OCI-LY3 (cell line): Measurements from ENCODE around the gene NPVF.

ENCODE experiments used
- H2AFZ ChIP-seq: fragments of 200-600, 300-600 bp; shearing (Covaris generic); 2 replicates; pipeline ENCODE4 v1.6.0; 2014; ENCODE audit warnings: antibody characterized with exemption, low read depth, low read length
- H3K27ac ChIP-seq: fragments of 200-600, 300-600 bp; sonication (generic); 2 replicates; pipeline ENCODE4 v1.5.1; 2014; ENCODE audit warnings: mild to moderate bottlenecking, low read length, moderate library complexity, mixed read lengths
- H3K27me3 ChIP-seq: fragments of 200-600, 300-600 bp; sonication (generic); 2 replicates; pipeline ENCODE4 v1.6.1; 2014; ENCODE audit warnings: low read depth, low read length, mixed read lengths
- H3K36me3 ChIP-seq: fragments of 200-600, 300-600 bp; sonication (generic); replicated peaks from 2 replicates; pipeline ENCODE3; 2014; ENCODE audit warnings: low read depth, low read length, mixed read lengths
- H3K4me1 ChIP-seq: fragments of 300-600, 200-600 bp; sonication (generic); 2 replicates; pipeline ENCODE4 v1.6.1; 2014; ENCODE audit warnings: low read length, mixed read lengths
- H3K4me2 ChIP-seq: fragments of 200-600, 300-600 bp; sonication (generic); 2 replicates; pipeline ENCODE4 v1.6.1; 2014; ENCODE audit warnings: low read length, mixed read lengths
- H3K4me3 ChIP-seq: fragments of 300-600, 200-600 bp; sonication (generic); 2 replicates; pipeline ENCODE4 v1.5.1; 2014; ENCODE audit warnings: antibody characterized with exemption, mild to moderate bottlenecking, low read length, moderate library complexity
- H3K79me2 ChIP-seq: fragments of 300-600, 200-600 bp; shearing (Covaris generic); 2 replicates; pipeline ENCODE4 v1.6.1; 2014; ENCODE audit warnings: mild to moderate bottlenecking, low read length, mixed read lengths
- H3K9ac ChIP-seq: fragments of 300-600, 200-600 bp; shearing (Covaris generic); 2 replicates; pipeline ENCODE4 v1.6.0; 2014; ENCODE audit warnings: mild to moderate bottlenecking, low read length, moderate library complexity
- H3K9me3 ChIP-seq: fragments of 200-600, 300-600 bp; shearing (Covaris generic); 2 replicates; pipeline ENCODE4 v1.6.1; 2014; ENCODE audit warnings: low read length, mixed read lengths; ENCODE audit not compliant: insufficient read depth
- H4K20me1 ChIP-seq: fragments of 200-600, 300-600 bp; sonication (generic); 2 replicates; pipeline ENCODE4 v1.6.1; 2016; ENCODE audit warnings: low read length, mixed read lengths; ENCODE audit not compliant: insufficient read depth
- CTCF ChIP-seq: fragments of 200-600, 300-600 bp; sonication (generic); IDR thresholded peaks from 2 replicates; pipeline ENCODE4 v1.5.1; 2014; ENCODE audit warnings: antibody characterized with exemption, low read length, low read depth
- EZH2phosphoT487 ChIP-seq: fragments of 200-600 bp; shearing (Covaris generic); IDR thresholded peaks from 2 replicates; pipeline ENCODE4 v1.6.1; 2018; ENCODE audit warnings: antibody characterized with exemption, mixed run types, low read depth

Gene NPVF

GRCh38 chr7:25181532-25181931, 46.8 kb downstream of the NPVF start:
- Histone ChIP-seq H3K4me1 (peaks cover 17% of the 10 kb centered on the region; the same call in 1 of the 2 replicates), H3K9me3 (no peaks in the 10 kb centered on the region), H3K27me3 (no peaks in the 10 kb centered on the region), H3K4me2 (no peak overlapping the region), H3K27ac (no peak overlapping the region), H2AFZ (peak overlapping the region; percentile 69; the same call in 1 of the 2 replicates), H4K20me1 (no peaks in the 10 kb centered on the region), H3K9ac (no peak overlapping the region), H3K36me3 (no peaks in the 10 kb centered on the region), H3K4me3 (no peak overlapping the region), H3K79me2 (no peaks in the 10 kb centered on the region)
- TF ChIP-seq EZH2phosphoT487 = no peak
- TF ChIP-seq CTCF = no peak

GRCh38 chr7:25180946-25181345, 47.3 kb downstream of the NPVF start:
- Histone ChIP-seq H3K9ac (peak overlapping the region; percentile 68; the same call in 1 of the 2 replicates), H3K4me1 (peaks cover 17% of the 10 kb centered on the region; the same call in 1 of the 2 replicates), H3K4me2 (peak overlapping the region; percentile 81), H3K9me3 (no peaks in the 10 kb centered on the region), H3K27me3 (no peaks in the 10 kb centered on the region), H2AFZ (peak overlapping the region; percentile 69; the same call in 1 of the 2 replicates), H3K27ac (no peak overlapping the region), H3K4me3 (peak overlapping the region; percentile 82), H4K20me1 (no peaks in the 10 kb centered on the region), H3K36me3 (no peaks in the 10 kb centered on the region), H3K79me2 (no peaks in the 10 kb centered on the region)
- TF ChIP-seq EZH2phosphoT487 (no peak), CTCF (no peak)

GRCh38 chr7:25180592-25180923, 47.7 kb downstream of the NPVF start:
- H3K9ac ChIP-seq = peak overlapping the region; percentile 68
- H3K27ac ChIP-seq = peak overlapping the region; percentile 37; the same call in 1 of the 2 replicates
- peak overlapping the region; percentile 69; the same call in 1 of the 2 replicates for H2AFZ ChIP-seq
- H3K4me1 ChIP-seq = peaks cover 17% of the 10 kb centered on the region; the same call in 1 of the 2 replicates
- no peaks in the 10 kb centered on the region for H3K27me3 ChIP-seq
- no peaks in the 10 kb centered on the region for H3K79me2 ChIP-seq
- H3K4me3 ChIP-seq = peak overlapping the region; percentile 82
- H3K36me3 ChIP-seq = no peaks in the 10 kb centered on the region
- H4K20me1 ChIP-seq = no peaks in the 10 kb centered on the region
- H3K4me2 ChIP-seq = peak overlapping the region; percentile 81
- H3K9me3 ChIP-seq = no peaks in the 10 kb centered on the region
- TF ChIP-seq CTCF = no peak

GRCh38 chr7:25179771-25180591, 48.3 kb downstream of the NPVF start:
- Histone ChIP-seq H4K20me1 (no peaks in the 10 kb centered on the region), H2AFZ (peak overlapping the region; percentile 69; the same call in 1 of the 2 replicates), H3K27ac (peak overlapping the region; percentile 59), H3K79me2 (no peaks in the 10 kb centered on the region), H3K4me1 (peaks cover 17% of the 10 kb centered on the region; the same call in 1 of the 2 replicates), H3K9ac (peak overlapping the region; percentile 78), H3K9me3 (no peaks in the 10 kb centered on the region), H3K36me3 (no peaks in the 10 kb centered on the region), H3K4me3 (peak overlapping the region; percentile 82), H3K27me3 (no peaks in the 10 kb centered on the region), H3K4me2 (peak overlapping the region; percentile 81)
- TF ChIP-seq CTCF = peak; percentile 53
- no peak for TF ChIP-seq EZH2phosphoT487
